Measurements from ENCODE around the gene ANKRD62.
"Not testable (repeated sequence)": the region's sequence is repeated elsewhere in the genome, so short reads cannot be mapped to it uniquely, and the experiment has no call there.

ANKRD62 gene

DNA sequence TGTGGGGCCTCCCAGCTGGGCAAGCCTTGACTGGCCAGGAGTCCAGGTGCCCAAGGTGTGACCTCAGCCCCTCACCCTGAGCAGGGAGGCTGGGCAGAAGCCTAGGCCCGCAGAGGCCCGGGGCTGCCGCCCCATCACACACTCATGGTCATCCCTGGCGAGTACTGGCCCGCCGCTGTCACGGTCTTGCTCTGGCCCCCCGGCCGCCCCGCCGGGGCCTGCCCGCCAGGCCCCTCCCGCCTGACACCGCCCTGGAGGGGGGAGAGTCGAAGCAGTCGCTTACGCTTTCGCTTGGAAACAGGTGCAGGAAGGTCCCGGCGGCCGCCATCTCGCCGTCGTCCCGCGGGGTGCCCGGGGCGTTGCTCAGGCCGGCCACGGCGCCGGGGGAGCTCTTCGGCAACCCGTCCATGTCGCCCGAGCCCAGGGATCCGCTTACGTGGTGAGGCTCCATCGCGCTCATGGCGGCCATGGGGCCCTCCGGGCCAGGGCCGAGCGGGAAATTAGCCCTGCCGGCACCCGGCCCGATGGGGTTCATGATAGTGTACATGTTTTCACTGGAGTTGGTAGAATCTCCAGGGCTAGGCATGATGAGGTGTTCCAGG, 26.6 kb upstream of the ANKRD62 start:
- no peak for DNase-seq

DNA sequence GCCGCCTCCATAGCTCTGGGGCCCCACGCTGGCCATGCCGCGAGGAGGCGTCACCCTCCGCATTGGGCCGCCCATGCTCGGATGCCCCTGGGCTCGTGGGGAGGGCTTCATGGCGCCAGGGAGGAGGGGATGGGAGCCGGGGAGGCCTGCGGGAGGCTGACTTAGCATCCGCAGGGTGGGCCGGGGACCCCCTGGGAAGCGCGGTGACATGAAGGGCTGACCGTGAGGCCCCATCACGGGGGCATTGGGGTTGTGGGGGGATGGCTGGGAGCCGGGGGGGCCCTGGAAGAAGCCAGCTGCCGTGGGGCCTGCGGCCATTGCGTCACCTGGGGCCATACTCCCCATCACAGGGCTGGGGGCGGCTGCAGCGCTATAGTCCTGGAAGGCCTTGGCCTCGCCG, 26.0 kb upstream of the ANKRD62 start:
- DNase-seq: no peak

DNA sequence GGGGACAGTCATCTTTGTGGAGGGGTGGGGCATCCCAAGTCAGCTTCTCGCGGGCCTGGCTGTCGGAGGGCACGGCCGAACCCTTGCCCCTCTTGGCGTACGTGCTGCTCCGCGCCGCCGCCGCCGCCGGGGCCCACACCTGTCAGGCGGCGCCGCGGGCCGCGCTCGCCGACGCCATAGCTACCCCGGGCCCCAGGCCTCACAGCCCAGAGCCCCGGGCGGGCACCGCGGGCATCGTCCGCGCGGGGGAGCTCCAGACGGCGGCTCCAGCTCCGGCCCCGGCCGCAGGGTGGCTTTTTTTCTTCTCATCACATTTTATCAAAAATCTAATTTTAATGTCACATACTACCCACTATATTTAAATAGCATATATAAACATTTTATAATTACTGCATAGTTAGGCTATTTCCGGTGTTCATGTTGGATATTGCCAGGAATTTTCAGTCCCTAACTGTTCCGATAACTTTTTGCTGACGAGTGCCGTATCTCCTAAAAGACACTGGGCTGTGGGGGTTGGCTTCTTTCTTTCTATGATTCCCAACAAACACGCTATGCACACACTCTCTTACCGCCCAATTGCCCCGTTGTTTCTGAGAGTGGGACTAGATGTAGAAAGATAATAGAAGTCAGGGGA, 25.2 kb upstream of the ANKRD62 start:
- DNase-seq: not testable (repeated sequence)

DNA sequence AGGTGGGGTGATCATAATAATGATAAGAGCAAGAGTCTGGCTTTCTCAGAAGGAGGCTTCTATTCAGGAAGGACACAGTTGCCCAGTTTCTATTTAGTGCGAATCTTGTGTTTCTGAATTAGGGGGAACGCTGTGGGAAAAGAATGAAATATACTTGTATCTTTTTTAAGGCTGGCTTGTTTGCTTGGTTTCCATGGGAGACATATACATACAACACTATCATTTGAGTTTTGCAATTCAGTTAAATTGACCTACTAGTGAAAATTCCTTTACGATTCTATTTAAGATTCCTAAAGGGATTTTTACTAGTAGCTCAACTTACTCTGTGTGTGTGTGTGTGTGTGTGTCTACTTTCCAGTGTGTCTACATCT, 24.7 kb upstream of the ANKRD62 start:
- DNase-seq: no peak

DNA sequence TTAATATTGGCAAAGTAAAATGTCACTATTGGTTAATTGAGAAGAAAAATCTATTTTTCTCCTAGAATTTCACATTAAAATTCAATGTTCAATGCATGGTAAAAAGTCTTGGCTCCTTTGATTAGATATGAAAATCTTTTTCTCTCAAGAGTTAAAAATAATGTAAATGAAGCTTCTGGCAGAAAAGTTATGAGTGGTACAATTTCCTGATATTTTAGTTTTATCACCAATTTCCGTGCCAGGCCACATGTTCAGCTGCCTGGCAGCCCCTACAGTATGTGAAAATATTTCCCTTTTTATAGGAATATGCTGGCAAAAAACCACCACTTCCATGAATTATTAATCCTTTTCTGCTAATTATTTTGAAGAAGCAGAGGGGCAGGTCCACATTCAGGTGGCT, 22.6 kb upstream of the ANKRD62 start:
- not testable (repeated sequence) for DNase-seq

DNA sequence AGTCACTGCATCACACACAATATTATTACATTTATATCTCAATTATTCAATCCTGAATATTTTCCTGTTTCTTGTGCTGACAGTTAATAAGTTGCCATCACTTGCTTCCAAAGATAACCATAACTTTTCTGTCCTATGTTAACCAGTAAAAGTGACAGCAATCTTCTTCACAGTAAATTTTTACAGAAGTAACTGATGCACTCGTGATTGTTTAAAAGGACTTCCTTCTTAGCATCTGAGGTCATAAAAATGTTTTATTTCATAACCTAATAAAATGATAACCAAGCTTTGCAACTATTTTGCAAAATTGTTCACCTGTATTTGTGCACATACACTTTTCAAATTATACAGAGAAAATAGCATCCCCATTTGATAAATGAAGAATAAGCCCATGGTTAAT, 20.6 kb upstream of the ANKRD62 start:
- DNase-seq: no peak

DNA sequence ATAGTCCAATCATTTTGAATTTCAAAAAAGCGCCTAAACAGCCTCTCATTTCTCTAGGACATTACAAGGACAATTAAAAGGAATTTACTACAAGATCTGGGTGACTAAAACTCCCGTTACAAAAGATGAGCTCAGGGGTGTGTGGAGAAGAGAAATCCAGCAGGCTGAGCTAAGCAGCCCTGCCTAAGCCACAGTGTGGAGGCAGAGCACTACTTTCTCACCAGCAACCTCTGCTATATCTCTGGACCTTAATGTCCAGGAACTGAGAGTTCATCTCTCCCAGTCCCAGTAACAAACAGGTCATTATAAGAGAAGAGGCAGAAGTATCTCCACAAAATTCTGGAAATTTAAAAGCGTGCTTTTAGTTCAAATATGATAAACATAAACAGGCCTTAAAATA, 18.9 kb upstream of the ANKRD62 start:
- no peak for DNase-seq

DNA sequence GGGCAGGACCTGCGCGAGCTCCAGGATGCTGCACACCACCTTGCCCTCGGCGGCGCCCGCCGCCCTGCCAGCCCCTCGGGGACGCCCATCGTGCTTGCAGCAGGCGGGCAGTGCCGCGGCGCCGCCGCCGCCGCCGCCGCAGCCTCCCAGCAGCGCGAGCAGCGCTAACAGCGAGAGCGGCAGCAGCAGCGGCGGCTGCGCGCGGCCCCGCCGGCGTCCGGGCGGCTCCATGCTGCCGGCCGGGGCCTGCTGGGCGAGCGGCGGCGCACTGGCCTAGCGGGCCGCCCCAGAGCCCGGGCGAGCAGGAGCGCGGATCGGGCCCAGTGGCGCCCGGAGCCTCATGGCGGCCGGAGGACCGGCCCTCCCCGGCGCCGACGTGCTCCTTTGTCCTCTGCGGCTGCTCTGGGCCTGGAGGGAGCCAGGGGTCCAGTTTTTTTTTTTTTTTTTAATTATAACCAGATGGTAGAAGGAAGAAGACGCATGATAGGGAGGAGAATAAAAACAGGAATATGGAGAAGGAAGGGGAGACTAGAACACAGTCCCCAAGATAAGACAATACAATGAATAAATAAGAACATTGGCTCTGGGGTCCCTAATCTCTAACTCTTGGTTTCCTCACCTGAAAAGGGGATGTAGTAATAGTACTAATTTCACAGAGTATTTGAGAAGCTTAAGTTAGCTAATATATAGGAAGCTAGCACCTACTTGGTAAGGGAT, 17.1 kb upstream of the ANKRD62 start:
- no peak for DNase-seq

DNA sequence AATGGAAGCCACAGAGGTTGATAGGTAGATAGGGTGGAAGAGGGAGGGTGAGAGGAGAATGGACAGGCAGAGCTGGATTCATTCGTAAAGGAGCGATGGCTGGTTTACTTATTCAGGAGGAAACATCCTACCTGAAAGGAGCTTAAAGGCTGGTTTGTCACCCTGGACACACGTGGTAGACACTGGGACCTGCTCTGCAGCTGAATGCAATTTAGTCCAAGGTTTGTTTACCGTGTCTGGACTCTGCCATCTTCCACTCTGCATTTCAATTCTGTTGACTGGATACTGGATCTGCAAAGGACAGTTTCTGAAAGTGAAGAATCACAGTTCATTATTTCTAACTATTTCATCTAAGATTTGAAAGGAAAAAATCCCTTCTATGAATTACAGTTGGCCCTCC, 15.6 kb upstream of the ANKRD62 start:
- not testable (repeated sequence) for DNase-seq

DNA sequence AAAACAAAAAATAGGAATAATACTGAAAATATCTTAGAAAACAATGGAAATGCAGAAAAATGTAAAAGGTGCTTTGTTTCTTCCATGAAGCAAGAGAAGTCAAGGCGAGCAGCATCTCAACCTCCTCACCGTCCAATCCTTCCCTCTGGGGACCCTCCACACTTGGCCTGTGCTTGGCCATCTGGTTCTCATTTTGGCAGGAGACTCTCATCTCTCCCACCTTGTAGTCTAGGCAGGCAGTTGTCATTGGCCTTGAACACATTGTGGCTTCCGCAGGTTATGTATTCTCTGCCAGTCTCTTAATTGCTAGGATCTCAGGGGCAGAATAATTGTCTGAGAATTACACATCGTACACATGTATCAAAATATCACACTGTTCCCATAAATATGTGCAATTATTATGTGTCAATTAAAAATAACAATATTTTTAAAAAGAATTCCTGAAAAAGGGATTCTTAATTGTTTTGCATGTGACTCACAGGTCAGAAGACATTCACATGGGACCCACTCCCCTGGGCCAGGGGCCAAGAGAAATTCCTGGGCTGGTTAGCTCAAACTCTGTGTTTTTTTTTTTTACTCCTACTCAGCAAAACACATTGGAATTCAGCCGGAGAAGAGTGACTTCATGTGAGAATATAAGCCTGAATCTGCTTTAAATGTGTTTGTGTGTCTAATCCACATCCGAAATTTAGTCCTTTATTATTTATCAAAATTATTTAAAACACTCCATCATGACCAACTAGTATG, 14.0 kb upstream of the ANKRD62 start:
- DNase-seq: no peak

DNA sequence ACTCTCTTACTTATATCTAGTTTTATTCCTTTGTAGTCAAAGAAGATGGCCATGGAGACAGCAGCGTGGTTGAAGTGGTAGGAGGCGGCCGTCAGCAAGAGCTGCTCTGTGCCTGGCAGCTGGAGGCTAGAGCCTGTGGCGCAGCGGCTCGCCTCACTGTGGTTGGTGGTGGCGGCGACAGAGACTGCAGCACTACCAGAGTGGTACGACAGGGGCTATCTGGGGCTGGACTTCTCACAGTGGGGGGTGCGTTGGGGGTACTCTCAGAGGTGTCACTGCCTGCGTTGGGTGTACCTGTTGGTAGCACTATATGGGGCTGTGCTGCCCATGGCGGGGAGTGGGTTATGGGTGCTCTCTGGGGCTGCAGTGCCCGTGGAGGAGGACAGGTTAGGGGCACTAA, 8.5 kb upstream of the ANKRD62 start:
- DNase-seq: no peak

DNA sequence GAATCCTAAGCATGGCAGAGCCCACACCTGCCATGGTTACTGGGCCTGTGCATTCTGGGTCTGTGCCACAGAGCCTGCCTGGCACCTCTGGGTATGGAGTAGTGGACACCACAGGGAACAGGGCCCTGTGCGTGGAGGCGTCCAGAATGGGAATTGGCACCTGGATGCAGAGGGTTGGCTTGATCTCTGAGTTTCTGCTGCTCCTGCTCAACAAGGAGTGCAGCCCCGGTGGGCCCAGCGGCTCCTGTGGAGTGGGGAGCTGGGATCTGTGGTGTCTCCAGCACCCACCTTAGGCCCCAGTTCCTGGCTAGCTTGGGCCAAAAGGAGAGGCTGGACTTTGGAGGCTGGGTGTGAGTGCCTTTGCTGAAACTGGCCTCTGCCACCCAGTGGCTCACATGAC, 7.9 kb upstream of the ANKRD62 start:
- DNase-seq: no peak

DNA sequence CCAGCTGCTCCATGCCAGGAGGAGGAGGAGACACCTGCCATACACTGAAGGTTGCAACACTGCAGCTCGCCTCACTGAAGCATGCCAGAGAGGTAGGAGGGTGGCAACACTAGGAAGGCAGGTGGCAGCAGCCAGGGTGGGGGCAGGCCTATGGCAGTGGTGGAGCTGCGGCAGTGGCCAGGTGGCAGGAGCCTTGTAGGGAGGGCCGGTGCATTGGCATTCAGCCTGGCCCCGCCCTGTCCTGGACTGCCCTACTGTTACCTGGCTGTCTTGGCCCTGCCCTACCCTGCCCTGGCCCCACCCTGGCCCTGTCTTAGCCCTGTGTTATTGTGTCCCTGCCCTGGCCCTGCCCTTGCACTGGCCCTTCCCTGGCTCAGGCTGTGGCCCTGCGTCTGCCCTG, 7.4 kb upstream of the ANKRD62 start:
- DNase-seq: no peak

DNA sequence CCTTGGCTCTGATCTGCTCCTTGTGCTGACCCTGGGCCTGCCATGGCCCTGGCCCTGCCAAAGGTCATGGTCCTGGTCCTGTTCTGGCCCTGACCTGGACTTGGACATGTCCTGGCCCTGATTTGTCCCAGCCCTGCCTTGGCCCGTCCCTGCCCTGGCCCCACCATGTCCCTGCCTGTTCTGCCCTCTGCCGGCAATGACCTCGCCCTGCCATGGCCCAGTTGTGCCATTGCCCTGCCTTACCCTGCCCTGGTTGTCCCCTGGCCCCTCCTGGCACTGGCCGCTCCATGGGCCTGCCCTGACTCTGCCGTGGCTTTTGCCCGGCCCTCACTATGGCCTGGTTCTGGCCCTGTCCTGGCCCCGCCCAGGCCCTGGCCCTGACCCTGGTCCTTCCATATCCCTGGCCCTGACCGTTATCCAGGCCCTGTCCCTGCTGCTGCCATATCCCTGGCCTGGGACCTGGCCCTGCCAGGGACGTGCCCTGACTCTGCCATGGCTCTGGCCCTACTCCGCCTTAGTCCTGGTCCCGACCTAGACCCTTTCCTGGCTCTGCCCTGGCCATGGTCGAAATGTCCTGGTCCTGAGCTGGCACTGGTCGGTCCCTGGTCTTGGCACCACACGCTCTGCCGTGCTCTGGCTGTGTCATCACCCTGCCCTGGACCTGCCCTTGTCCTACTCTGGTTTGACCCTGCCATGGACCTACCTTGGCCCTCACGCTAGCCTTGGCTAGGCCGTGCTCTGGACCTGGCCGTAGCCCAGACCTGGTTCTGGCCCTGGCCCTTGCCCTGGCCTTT, 6.8 kb upstream of the ANKRD62 start:
- no peak for DNase-seq

DNA sequence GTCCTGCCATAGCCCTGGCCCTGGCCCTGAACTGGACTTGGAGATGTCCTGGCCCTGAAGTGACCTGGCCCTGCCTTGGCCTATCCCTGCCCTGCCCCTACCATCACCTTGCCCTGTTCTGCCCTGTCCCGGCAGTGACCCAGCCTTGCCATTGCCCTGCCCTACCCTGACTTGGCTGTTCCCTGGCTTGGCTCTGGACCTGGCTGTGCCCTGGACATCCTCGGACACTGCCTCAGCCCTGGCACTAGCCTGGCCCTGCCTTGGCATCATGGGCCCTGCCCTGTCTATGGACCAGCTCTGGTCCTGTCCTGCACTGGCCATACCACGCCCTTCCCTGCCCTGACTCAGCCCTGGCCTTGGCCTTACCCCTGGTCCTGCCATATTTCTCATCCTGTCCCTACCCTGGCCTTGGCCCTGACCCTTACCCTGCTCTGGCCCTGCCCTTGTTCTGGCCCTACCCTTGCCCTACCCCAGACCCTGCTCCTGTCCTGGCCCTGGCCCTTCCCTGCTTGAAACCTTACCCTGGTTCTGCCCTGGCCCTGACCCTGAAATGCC, 6.1 kb upstream of the ANKRD62 start:
- no peak for DNase-seq

DNA sequence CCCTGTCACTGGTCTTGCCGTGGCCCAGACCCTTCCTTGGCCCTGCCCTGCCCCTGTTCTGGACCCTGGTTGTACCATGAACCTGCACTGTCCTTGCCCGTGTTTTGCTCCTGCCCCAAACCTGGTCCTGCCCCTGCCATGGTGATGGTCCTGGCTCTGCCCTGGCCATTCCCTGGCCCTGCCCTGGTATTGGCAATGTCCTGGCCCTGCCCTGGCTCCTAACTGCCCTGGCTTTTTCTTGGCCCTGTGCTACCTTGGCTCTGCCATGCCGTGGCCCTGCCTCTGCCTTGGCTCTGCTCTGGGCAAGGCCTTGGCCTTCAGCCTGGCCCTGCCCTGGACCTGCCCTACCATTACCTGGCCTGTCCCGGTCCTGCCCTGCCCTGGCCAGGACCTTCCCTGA, 5.5 kb upstream of the ANKRD62 start:
- no peak for DNase-seq

DNA sequence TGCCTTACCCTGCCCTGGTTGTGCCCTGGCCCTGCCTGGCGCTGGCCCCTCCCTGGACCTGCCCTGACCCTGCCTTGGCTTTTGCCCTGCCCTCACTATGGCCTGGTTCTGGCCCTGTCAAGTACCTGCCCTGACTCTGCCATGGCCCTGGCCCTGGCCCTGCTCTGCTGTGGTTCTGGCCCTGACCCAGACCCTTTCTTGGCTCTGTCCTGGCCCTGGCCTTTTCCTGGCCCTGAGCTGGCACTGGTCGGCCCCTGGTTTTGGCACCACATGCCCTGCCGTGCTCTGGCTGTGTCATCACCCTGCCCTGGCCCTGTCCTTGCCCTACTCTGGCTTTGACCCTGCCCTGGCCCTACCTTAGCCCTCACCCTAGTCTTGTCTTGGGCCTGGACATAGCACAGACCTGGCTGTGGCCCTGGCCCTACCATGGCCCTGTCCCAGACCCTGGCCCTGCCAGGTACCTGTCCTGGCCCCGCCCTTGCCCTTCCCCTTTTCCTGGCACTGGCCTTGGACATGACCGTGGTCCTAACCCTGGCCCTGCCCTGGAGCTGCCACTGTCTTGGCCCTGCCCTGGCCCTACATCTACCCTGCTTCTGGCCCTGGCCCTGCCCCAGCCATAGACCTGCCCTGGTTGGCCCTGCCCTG, 4.8 kb upstream of the ANKRD62 start:
- no peak for DNase-seq

DNA sequence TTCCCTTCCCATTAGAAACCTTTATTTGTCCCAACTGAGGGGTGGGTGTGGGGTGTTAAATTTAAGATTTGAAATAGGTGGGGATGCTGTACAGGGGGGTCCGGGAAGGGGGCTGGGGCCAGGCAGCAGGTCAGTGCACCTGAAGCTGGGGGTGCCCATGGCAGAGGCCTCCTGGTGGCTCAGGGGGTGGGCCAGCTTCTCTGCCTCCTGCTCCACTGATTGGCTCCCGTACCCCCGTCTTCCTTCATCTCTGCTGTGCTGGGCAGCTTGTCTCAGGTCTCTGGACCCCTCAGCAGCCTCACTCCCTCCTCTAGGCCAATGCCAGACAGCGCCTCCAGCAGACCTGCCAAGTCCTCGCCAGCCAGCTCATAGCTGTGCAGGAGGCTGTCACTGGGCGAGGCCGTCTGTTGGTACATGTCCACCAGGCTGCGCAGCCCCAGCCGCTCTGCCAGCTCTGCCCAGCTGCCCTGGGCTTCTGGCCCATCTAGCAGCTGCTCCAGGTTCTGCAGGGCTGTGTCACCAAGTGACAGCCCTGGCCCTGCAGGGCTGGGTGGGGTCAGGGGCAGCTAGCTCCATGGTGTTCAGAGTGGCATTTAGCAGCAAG, 2.0 kb upstream of the ANKRD62 start:
- no peak for DNase-seq

DNA sequence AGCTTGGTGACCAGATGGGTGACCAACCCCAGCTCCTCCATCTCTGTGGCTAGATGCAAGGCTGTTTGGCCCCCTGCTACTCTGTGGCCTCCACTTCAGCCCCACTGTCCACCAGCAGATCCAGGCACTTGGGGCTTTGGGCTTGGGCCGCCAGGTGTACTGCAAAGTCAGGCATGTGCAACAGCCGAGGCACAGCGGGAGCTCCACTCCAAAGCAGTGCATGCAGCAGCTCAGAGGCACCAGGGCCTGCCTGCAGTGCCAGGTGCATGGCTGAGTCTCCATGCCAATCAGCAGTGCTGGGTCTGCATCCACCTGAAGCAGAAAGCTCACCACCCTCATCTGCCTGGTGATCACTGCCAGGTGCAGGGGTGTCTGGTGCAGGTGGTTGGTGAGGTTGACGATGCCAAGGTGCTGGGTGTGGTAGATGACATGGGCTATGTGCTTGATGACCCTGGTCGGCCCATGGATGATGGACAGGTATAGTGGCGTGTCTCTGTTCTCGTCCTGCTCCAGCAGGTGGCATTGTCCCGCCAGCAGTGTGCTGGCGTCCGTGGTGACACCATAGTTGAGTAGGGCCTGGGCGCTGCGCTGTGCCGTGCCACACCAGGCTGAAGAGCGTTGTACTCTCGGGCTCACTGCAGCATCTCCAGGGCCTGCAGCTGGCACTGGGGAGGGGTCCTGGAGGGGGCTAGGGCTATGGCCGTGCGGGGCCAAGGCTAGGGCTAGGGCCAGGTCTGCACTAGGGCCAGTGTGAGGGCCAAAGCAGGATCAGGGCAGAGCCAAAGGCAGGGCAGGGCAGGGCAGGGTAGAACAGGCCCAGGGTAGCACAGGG, 1.0 kb upstream of the ANKRD62 start:
- no peak for DNase-seq

DNA sequence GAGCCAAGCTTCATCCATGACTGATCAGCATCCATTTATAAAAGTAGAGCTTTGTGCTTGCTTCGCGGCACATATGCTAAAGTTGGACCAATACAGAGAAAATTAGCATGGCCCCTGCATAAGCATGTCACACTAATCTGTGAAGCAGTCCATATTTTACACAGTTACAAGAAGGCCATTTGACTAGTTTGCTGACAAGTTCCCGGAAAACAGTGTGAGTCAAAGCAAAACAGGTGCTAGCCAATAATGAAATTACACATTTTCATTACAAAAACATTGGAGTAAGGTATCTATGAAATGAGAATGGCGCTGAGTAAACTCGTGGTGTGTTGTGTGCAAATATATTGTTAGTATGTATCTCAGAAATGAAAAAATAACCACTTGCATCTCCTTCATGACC, 4.7 kb downstream of the ANKRD62 start:
- DNase-seq: no peak

DNA sequence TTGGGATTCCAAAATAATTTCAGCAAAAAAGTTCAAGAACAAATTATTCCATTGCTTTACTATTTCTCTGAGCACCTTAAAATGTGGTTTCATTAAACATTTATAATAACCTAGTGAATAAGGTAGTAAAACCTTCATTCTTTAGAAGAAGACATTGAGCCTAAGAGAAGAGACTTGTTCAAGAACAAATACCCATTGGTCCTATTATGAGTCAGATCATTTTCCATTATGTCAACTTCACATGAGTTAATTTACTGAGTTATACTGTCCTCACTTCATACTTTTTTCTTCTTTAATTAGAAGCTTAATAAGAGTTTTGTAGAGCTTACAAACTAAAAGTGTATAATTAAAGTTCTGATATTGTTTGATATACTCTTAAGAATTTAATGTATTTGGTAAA, 5.5 kb downstream of the ANKRD62 start:
- no peak for DNase-seq

Measured in CD4-positive, alpha-beta T cell treated with Interleukin-6 for 4 hours (primary cell).